GM19463 (cell line): ENCODE data around the gene NGB.

ENCODE experiments used
- ATAC-seq: cut with Tn5 transposase; IDR thresholded peaks from one replicate; pipeline ENCODE4 v1.9.1; 2021; ENCODE audit warnings: mild to moderate bottlenecking, moderate library complexity; ENCODE audit not compliant: unreplicated experiment

NGB gene

GRCh38 chr14:77238996-77239395 lies 32.0 kb downstream of the NGB start:
- ATAC-seq: no peak

- ATAC-seq: no peak
Measured at GRCh38 chr14:77238356-77238755, 32.6 kb downstream of the NGB start.

- no peak for ATAC-seq
Measured at GRCh38 chr14:77236814-77237213, 34.2 kb downstream of the NGB start.

- no peak for ATAC-seq
Measured at GRCh38 chr14:77231721-77232120, 39.3 kb downstream of the NGB start.

GRCh38 chr14:77230914-77231313 lies 40.1 kb downstream of the NGB start:
- no peak for ATAC-seq

- no peak for ATAC-seq
Measured at GRCh38 chr14:77228056-77228455, 43.0 kb downstream of the NGB start.

- no peak for ATAC-seq
Measured at GRCh38 chr14:77225892-77226557, 45.0 kb downstream of the NGB start.

- no peak for ATAC-seq
Measured at GRCh38 chr14:77225254-77225653, 45.8 kb downstream of the NGB start.

- no peak for ATAC-seq
Measured at GRCh38 chr14:77224212-77224611, 46.8 kb downstream of the NGB start.

- no peak for ATAC-seq
Measured at GRCh38 chr14:77222546-77223225, 48.3 kb downstream of the NGB start.

- ATAC-seq: no peak
Measured at GRCh38 chr14:77221241-77221871, 49.6 kb downstream of the NGB start.

GRCh38 chr14:77220246-77221017 lies 50.6 kb downstream of the NGB start:
- no peak for ATAC-seq

- ATAC-seq: no peak
Measured at GRCh38 chr14:77219591-77219990, 51.4 kb downstream of the NGB start.

- ATAC-seq: no peak
Measured at GRCh38 chr14:77217551-77217950, 53.5 kb downstream of the NGB start.
